ENCODE measurements around the gene MEX3D. TPM values are rescaled to one million over a fixed set of nuclear protein-coding genes. Genes with fewer than 3 reads are reported as not detected.

Gene MEX3D
- total RNA-seq, 6 experiments from 2014 or later = 6.7 to 16.6 (median 10.3) TPM

DNA sequence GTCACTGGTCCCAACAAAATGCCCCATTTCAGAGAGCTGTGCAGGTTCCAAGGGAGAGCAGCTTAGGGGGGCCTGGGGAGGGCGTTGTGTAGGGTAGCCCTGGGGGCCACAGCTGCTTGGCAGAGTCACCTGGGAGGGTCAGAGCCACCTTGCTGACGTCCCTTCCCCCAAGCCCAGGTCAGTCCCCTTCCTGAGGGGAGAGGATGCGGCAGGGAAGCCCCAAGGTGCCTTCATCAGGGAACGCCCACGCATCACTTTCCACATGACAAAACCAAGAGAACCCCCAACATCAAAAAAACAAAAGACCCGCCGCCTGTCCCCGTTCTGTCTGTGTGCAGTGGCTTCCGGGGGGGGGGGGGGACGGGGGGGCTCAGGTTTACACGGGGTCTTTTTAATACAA is 42.5 kb upstream of the MEX3D start:
- Histone ChIP-seq H3K27ac (no peak overlapping the region), H3K36me3 (peaks cover 0 to 11% (median 0%) of the 10 kb centered on the region in 4 donors), H3K9me3 (no peaks in the 10 kb centered on the region), H3K4me1 (peaks cover 0 to 9% (median 4%) of the 10 kb centered on the region in 4 donors), H3K4me3 (no peak overlapping the region), H3K27me3 (no peaks in the 10 kb centered on the region)
- WGBS (ENCODE audit: insufficient coverage, low coverage, low lambda C conversion rate, missing lambda C conversion rate) = 85% methylated on average over 7 of the region's 11 CpGs
- no peak for ATAC-seq
- TF ChIP-seq, protein P1, sequence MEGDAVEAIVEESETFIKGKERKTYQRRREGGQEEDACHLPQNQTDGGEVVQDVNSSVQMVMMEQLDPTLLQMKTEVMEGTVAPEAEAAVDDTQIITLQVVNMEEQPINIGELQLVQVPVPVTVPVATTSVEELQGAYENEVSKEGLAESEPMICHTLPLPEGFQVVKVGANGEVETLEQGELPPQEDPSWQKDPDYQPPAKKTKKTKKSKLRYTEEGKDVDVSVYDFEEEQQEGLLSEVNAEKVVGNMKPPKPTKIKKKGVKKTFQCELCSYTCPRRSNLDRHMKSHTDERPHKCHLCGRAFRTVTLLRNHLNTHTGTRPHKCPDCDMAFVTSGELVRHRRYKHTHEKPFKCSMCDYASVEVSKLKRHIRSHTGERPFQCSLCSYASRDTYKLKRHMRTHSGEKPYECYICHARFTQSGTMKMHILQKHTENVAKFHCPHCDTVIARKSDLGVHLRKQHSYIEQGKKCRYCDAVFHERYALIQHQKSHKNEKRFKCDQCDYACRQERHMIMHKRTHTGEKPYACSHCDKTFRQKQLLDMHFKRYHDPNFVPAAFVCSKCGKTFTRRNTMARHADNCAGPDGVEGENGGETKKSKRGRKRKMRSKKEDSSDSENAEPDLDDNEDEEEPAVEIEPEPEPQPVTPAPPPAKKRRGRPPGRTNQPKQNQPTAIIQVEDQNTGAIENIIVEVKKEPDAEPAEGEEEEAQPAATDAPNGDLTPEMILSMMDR (IDR thresholded peaks at IDR 0.05) = no peak
- no peak for TF ChIP-seq POLR2A (IDR thresholded peaks at IDR 0.05)
- intact Hi-C loops (cut with DNase I) = no loop called here
- no peak for DNase-seq

DNA sequence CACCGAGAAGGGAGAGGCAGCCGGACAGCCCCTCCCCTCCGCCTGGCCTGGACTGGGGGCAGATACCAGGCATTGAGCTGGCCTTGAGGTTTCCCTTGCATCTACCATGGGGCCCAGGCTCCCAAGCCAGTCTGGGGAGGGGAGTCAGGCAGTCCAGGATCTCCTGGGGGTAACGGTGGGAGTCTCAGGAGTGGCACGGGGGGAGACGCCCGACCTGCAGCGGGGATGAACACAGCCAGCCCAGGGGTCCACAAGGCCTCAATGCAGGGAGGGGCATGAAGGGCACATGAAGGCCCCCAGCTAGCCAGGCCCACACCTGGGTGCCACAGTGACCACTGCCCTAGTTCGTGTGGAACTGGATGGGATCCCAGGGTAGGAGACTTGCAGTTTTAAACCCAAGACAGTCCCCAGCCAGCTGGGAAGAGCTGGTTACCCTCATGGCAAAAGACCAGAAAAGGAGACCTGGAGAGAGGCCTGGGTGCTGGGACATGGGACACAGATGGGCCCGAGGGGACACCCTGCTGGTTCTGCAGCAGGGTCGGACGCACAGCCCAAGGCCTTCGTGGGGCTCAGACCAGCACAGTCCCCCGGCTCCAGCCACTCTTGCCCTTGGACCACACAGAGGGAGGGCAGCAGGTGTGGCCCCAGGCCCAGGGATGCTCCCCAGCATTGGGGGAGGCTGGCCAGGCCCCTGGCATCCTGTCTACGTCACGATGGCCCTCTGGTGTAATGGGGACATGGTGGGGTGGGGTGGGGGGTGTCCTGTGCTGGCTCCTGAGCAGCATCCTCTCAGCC is 41.8 kb upstream of the MEX3D start:
- Histone ChIP-seq H3K27ac (no peak overlapping the region), H3K27me3 (no peaks in the 10 kb centered on the region), H3K4me3 (no peak overlapping the region), H3K36me3 (peaks cover 0 to 11% (median 0%) of the 10 kb centered on the region in 4 donors), H3K4me1 (peaks cover 0 to 9% (median 4%) of the 10 kb centered on the region in 4 donors), H3K9me3 (no peaks in the 10 kb centered on the region)
- DNase-seq (peak in 1 of 3 donors; percentile 53), ATAC-seq (no peak)
- TF ChIP-seq, protein P1 (IDR thresholded peaks at IDR 0.05) = no peak
- TF ChIP-seq POLR2A (IDR thresholded peaks at IDR 0.05) = no peak
- intact Hi-C loops (cut with DNase I) = no loop called here
- 92% methylated on average over 2 of the region's 16 CpGs for WGBS (ENCODE audit: insufficient coverage, low coverage, low lambda C conversion rate, missing lambda C conversion rate)

DNA sequence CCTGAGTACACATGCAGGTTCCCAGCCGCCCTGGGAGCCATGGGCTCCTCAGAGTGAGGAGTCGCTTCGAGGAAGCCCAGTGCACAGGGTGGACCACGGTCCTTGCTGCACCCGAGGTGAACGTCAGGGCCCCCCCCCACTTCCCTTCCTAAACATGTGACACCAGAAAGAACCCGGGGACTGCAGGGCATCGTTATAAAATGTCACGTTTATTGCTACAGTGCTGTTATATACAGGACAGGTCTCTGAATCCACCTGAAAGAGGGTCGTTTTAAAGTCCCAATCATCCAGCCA is 40.9 kb upstream of the MEX3D start:
- no peak overlapping the region for H3K27ac ChIP-seq
- DNase-seq (no peak), ATAC-seq (no peak)
- WGBS (ENCODE audit: insufficient coverage, low coverage, low lambda C conversion rate, missing lambda C conversion rate) = 69% methylated on average over 4 of the region's 10 CpGs
- no peak overlapping the region for H3K4me3 ChIP-seq
- H3K36me3 ChIP-seq = peaks cover 0 to 11% (median 0%) of the 10 kb centered on the region in 4 donors
- H3K4me1 ChIP-seq = peaks cover 0 to 13% (median 4%) of the 10 kb centered on the region in 4 donors
- H3K27me3 ChIP-seq = no peaks in the 10 kb centered on the region
- H3K9me3 ChIP-seq = no peaks in the 10 kb centered on the region
- TF ChIP-seq, protein P1 (IDR thresholded peaks at IDR 0.05) = no peak
- TF ChIP-seq POLR2A (IDR thresholded peaks at IDR 0.05) = no peak
- intact Hi-C loops (cut with DNase I) = no loop called here

DNA sequence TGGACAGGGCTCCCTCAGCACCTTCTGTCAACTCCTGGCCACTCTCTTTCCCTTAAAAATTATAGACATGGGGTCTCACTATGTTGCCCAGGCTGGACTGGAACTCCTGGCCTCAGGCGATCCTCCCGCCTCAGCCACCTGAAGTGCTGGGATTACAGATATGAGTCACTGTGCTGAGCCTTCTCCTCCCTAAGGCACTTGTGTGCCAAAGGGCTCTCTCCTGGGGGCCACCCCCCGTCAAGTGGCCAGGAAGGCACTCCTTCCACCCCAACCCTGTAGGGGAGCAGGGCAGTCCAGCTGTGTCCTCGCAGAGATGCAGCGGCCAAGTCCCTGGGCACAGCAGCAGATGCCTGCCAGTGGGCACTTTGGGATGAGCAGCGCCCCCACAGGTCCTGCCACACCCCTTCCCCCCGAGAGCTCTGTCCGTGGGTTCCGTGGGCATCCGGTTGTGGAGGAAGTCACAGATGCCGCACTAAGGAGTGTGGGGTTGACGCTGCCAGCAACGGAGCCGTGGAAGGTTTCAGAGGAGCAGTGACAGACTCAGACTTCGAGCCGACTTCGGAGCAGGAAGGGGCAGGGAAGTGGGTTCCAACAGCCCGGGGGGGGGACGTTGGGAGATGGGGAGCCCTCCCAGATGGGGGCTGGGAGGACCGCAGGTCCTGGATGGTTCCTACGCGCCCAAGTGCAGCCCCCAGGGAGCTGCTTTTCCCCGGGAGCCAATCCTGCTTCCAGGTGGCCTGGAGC is 40.4 kb upstream of the MEX3D start:
- H3K4me3 ChIP-seq = no peak overlapping the region
- DNase-seq (no peak), ATAC-seq (no peak)
- peaks cover 0 to 11% (median 0%) of the 10 kb centered on the region in 4 donors for H3K36me3 ChIP-seq
- intact Hi-C loops (cut with DNase I) = no loop called here
- WGBS (ENCODE audit: insufficient coverage, low coverage, low lambda C conversion rate, missing lambda C conversion rate) = 74% methylated on average over 10 of the region's 23 CpGs
- H3K9me3 ChIP-seq = no peaks in the 10 kb centered on the region
- H3K4me1 ChIP-seq = peaks cover 0 to 18% (median 4%) of the 10 kb centered on the region in 4 donors
- no peaks in the 10 kb centered on the region for H3K27me3 ChIP-seq
- no peak overlapping the region for H3K27ac ChIP-seq
- TF ChIP-seq, protein P1 (IDR thresholded peaks at IDR 0.05) = no peak
- TF ChIP-seq POLR2A (IDR thresholded peaks at IDR 0.05) = no peak

Data from right lobe of liver (tissue), 6 donors.